H9 (cell line): ENCODE data around the gene COG6. TPM values are rescaled to one million over a fixed set of nuclear protein-coding genes. Genes with fewer than 3 reads are reported as not detected.

Experiments used
- DNase-seq: peaks from one replicate; pipeline ENCODE4 v3.0.0-alpha.2; 2017
- H2AFZ ChIP-seq: one replicate; pipeline ENCODE4 v1.6.1; 2013; ENCODE audit warnings: mild to moderate bottlenecking, low read length, control low read depth, moderate library complexity
- H2AK5ac ChIP-seq: 2 replicates; pipeline ENCODE4 v1.6.1; 2013; ENCODE audit warnings: low read length, control low read depth, mixed read lengths; ENCODE audit not compliant: insufficient read length
- H2BK120ac ChIP-seq: one replicate; pipeline ENCODE4 v1.6.1; 2013; ENCODE audit warnings: low read depth, mild to moderate bottlenecking, low read length, control low read depth, inconsistent platforms; ENCODE audit not compliant: poor library complexity, severe bottlenecking
- H2BK12ac ChIP-seq: 2 replicates; pipeline ENCODE4 v1.6.1; 2013; ENCODE audit warnings: low read length, control low read depth, mixed read lengths, low read depth; ENCODE audit not compliant: insufficient read length
- H2BK15ac ChIP-seq: 2 replicates; pipeline ENCODE4 v1.6.1; 2013; ENCODE audit warnings: low read depth, low read length, control low read depth
- H2BK20ac ChIP-seq: one replicate; pipeline ENCODE4 v1.6.1; 2013; ENCODE audit warnings: low read depth, mild to moderate bottlenecking, low read length, control low read depth, inconsistent platforms; ENCODE audit not compliant: poor library complexity, severe bottlenecking
- H2BK5ac ChIP-seq: 2 replicates; pipeline ENCODE4 v1.6.1; 2013; ENCODE audit warnings: low read length, control low read depth, mixed read lengths; ENCODE audit not compliant: insufficient read length
- H3K14ac ChIP-seq: 2 replicates; pipeline ENCODE4 v1.6.1; 2013; ENCODE audit warnings: low read length, control low read depth; ENCODE audit not compliant: insufficient read depth
- H3K18ac ChIP-seq: 2 replicates; pipeline ENCODE4 v1.6.1; 2013; ENCODE audit warnings: low read depth, mild to moderate bottlenecking, mixed read lengths, low read length, control low read depth; ENCODE audit not compliant: insufficient read length
- H3K23ac ChIP-seq: 2 replicates; pipeline ENCODE4 v1.6.1; 2013; ENCODE audit warnings: low read length, control low read depth, mixed read lengths, low read depth; ENCODE audit not compliant: insufficient read length
- H3K23me2 ChIP-seq: 2 replicates; pipeline ENCODE4 v1.6.1; 2013; ENCODE audit warnings: low read depth, mild to moderate bottlenecking, mixed read lengths, low read length, control low read depth; ENCODE audit not compliant: insufficient read length, poor library complexity, severe bottlenecking
- H3K27ac ChIP-seq: 2 replicates; pipeline ENCODE4 v1.5.1; 2013; ENCODE audit warnings: low read length, control low read depth, mixed read lengths, low read depth; ENCODE audit not compliant: insufficient read length
- H3K27me3 ChIP-seq: 2 replicates; pipeline ENCODE4 v1.6.1; 2013; ENCODE audit warnings: low read length, control low read depth, inconsistent platforms; ENCODE audit not compliant: insufficient read depth
- H3K4ac ChIP-seq: 2 replicates; pipeline ENCODE4 v1.6.1; 2013; ENCODE audit warnings: low read depth, mild to moderate bottlenecking, control low read depth, inconsistent platforms, low read length, moderate library complexity
- H3K4me1 ChIP-seq: 2 replicates; pipeline ENCODE4 v1.6.1; 2013; ENCODE audit warnings: low read length, control low read depth, inconsistent platforms; ENCODE audit not compliant: insufficient read depth
- H3K4me2 ChIP-seq: 2 replicates; pipeline ENCODE4 v1.6.1; 2013; ENCODE audit warnings: low read length, control low read depth, mixed read lengths; ENCODE audit not compliant: insufficient read length, insufficient read depth
- H3K56ac ChIP-seq: 2 replicates; pipeline ENCODE4 v1.6.1; 2013; ENCODE audit warnings: low read depth, mild to moderate bottlenecking, mixed read lengths, low read length, control low read depth; ENCODE audit not compliant: insufficient read length
- H3K79me1 ChIP-seq: 2 replicates; pipeline ENCODE4 v1.6.1; 2013; ENCODE audit warnings: low read depth, mild to moderate bottlenecking, moderate library complexity, low read length, control low read depth, inconsistent platforms; ENCODE audit not compliant: insufficient read depth, poor library complexity, severe bottlenecking
- H3K79me2 ChIP-seq: 2 replicates; pipeline ENCODE4 v1.6.1; 2013; ENCODE audit warnings: low read length, control low read depth, inconsistent platforms; ENCODE audit not compliant: insufficient read depth
- H3K9ac ChIP-seq: 2 replicates; pipeline ENCODE4 v1.6.1; 2013; ENCODE audit warnings: low read length, control low read depth, mixed read lengths; ENCODE audit not compliant: insufficient read length; ENCODE audit errors: extremely low read depth
- H3K9me3 ChIP-seq: one replicate; pipeline ENCODE4 v1.6.1; 2013; ENCODE audit warnings: low read depth, low read length, inconsistent platforms; ENCODE audit not compliant: control insufficient read depth
- H3T11ph ChIP-seq: one replicate; pipeline ENCODE4 v1.6.1; 2013; ENCODE audit warnings: mild to moderate bottlenecking, low read length, control low read depth, inconsistent platforms
- H4K20me1 ChIP-seq: one replicate; pipeline ENCODE4 v1.6.1; 2013; ENCODE audit not compliant: control insufficient read depth, insufficient read length, insufficient read depth
- H4K5ac ChIP-seq: 2 replicates; pipeline ENCODE4 v1.6.1; 2013; ENCODE audit warnings: low read depth, mild to moderate bottlenecking, mixed read lengths, low read length, control low read depth; ENCODE audit not compliant: insufficient read length
- H4K8ac ChIP-seq: replicated peaks from 2 replicates; pipeline ENCODE4 v1.6.1; 2013; ENCODE audit warnings: low read length, control low read depth, mixed read lengths, low read depth; ENCODE audit not compliant: insufficient read length
- H4K91ac ChIP-seq: 2 replicates; pipeline ENCODE4 v1.6.1; 2013; ENCODE audit warnings: low read depth, mild to moderate bottlenecking, moderate library complexity, mixed read lengths, low read length, control low read depth; ENCODE audit not compliant: insufficient read length
- H3K27ac Mint-ChIP-seq, 3 experiments: 2 replicates in 2 of 3; 3 replicates in 1 of 3; pipeline ENCODE4 v1.8.0; 2020 to 2021; ENCODE audit warnings: mixed read lengths in 3 of 3, mild to moderate bottlenecking in 1 of 3, moderate library complexity in 1 of 3
- H3K27me3 Mint-ChIP-seq: 2 replicates; pipeline ENCODE4 v1.8.0; 2021; ENCODE audit warnings: low read depth, mild to moderate bottlenecking, moderate library complexity, mixed read lengths
- H3K36me3 Mint-ChIP-seq, 3 experiments: 2 replicates in 2 of 3; 3 replicates in 1 of 3; pipeline ENCODE4 v1.8.0; 2020 to 2021; ENCODE audit warnings: low read depth in 3 of 3, mixed read lengths in 3 of 3; ENCODE audit not compliant: insufficient read depth in 1 of 3
- H3K4me1 Mint-ChIP-seq, 2 experiments: 2 replicates each; pipeline ENCODE4 v1.8.0; 2020; ENCODE audit warnings: mixed read lengths in 2 of 2
- H3K4me3 Mint-ChIP-seq, 2 experiments: 2 replicates in 1 of 2; 3 replicates in 1 of 2; pipeline ENCODE4 v1.8.0; 2020 to 2021; ENCODE audit warnings: mild to moderate bottlenecking in 2 of 2, mixed read lengths in 2 of 2, moderate library complexity in 1 of 2
- H3K9me3 Mint-ChIP-seq, 2 experiments: 2 replicates in 1 of 2; 3 replicates in 1 of 2; pipeline ENCODE4 v1.8.0; 2020; ENCODE audit warnings: mild to moderate bottlenecking in 2 of 2, mixed read lengths in 2 of 2, moderate library complexity in 1 of 2
- WGBS: extraction: QIAGEN DNeasy Blood & Tissue Kit; methylation state at CpG from one replicate; pipeline ENCODE4 v1.1.7; 2013; ENCODE audit warnings: missing lambda C conversion rate, low lambda C conversion rate, mixed read lengths; ENCODE audit not compliant: insufficient read length; ENCODE audit errors: extremely low coverage; 5-methylcytosine and 5-hydroxymethylcytosine counted together
- total RNA-seq: library from RNA; stranded (reverse); gene quantifications from 2 replicates; pipeline ENCODE4 v1.2.1, GENCODE V29; 2021
- TF ChIP-seq, protein P1 (sequence below): fragments of 200-600 bp; sonication (generic); conservative IDR thresholded peaks from 3 replicates; pipeline ENCODE4 v1.8.0; 2021; ENCODE audit warnings: antibody characterized with exemption, mild to moderate bottlenecking

COG6 gene
- total RNA-seq, 1 experiment from 2014 or later: 23.7 TPM

DNA sequence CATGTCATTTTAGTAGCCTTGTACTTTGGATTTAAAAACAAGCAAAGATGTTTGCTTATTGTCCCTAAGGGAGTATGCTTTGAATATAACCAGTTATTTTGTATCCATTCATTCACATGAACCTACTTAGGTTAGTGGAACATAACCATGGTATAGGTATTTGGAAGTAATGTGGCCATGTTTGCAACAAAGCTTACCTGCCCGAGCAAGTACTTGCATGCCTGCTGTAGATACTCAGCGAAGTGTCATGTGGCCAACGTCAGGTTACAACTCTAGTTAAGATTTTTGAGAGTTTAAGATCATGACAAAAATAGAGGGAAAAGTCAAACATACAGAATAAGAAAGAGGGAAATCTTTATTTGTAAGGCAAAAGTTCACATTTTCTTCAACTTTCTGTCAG, 57.2 kb downstream of the COG6 start:
- H3K27me3 Mint-ChIP-seq: no peaks in the 10 kb centered on the region
- Histone ChIP-seq H3K79me2 (no peaks in the 10 kb centered on the region), H3K9me3 (no peaks in the 10 kb centered on the region), H2BK12ac (no peak overlapping the region), H4K20me1 (no peaks in the 10 kb centered on the region), H3K9ac (no peak overlapping the region), H2BK5ac (no peak overlapping the region), H2BK120ac (no peak overlapping the region), H3K79me1 (no peaks in the 10 kb centered on the region), H3K27ac (no peak overlapping the region), H2AK5ac (no peak overlapping the region), H3K4me2 (no peak overlapping the region), H4K8ac (no peak overlapping the region), H4K91ac (no peak overlapping the region), H3K4ac (no peak overlapping the region), H4K5ac (no peak overlapping the region), H3K23me2 (no peaks in the 10 kb centered on the region), H3K4me1 (no peaks in the 10 kb centered on the region), H3K27me3 (no peaks in the 10 kb centered on the region), H3K56ac (no peak overlapping the region), H3K23ac (no peak overlapping the region), H2BK20ac (no peak overlapping the region), H2BK15ac (no peak overlapping the region), H3K18ac (no peak overlapping the region), H2AFZ (no peak overlapping the region), H3T11ph (no peak overlapping the region), H3K14ac (no peak overlapping the region)
- H3K9me3 Mint-ChIP-seq: peaks cover 18% of the 10 kb centered on the region in 2 experiments
- no peak for DNase-seq
- TF ChIP-seq, protein P1, sequence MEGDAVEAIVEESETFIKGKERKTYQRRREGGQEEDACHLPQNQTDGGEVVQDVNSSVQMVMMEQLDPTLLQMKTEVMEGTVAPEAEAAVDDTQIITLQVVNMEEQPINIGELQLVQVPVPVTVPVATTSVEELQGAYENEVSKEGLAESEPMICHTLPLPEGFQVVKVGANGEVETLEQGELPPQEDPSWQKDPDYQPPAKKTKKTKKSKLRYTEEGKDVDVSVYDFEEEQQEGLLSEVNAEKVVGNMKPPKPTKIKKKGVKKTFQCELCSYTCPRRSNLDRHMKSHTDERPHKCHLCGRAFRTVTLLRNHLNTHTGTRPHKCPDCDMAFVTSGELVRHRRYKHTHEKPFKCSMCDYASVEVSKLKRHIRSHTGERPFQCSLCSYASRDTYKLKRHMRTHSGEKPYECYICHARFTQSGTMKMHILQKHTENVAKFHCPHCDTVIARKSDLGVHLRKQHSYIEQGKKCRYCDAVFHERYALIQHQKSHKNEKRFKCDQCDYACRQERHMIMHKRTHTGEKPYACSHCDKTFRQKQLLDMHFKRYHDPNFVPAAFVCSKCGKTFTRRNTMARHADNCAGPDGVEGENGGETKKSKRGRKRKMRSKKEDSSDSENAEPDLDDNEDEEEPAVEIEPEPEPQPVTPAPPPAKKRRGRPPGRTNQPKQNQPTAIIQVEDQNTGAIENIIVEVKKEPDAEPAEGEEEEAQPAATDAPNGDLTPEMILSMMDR: no peak
- no peak overlapping the region; a peak in 1 of 7 replicates for H3K27ac Mint-ChIP-seq
- H3K4me1 Mint-ChIP-seq: no peaks in the 10 kb centered on the region
- H3K36me3 Mint-ChIP-seq: peaks cover 14 to 29% (median 19%) of the 10 kb centered on the region in 3 experiments
- WGBS: no CpG with 5 or more reads among the region's 3 CpGs
- no peak overlapping the region for H3K4me3 Mint-ChIP-seq
